Dendritic cell treated with granulocyte-macrophage colony-stimulating factor and Interleukin-4, amounts not matched to agents 40 ng/mL and 50 ng/mL, for 4 days (primary cell): ENCODE measurements around the gene UXS1.
"Not testable (repeated sequence)": the region's sequence is repeated elsewhere in the genome, so short reads cannot be mapped to it uniquely, and the experiment has no call there.

Experiments
- H3K27ac Mint-ChIP-seq: one replicate; pipeline ENCODE4 v1.8.0; 2022; ENCODE audit warnings: mild to moderate bottlenecking, mixed read lengths
- H3K27me3 Mint-ChIP-seq: one replicate; pipeline ENCODE4 v1.8.0; 2022; ENCODE audit warnings: mild to moderate bottlenecking, mixed read lengths
- H3K36me3 Mint-ChIP-seq: one replicate; pipeline ENCODE4 v1.8.0; 2022; ENCODE audit warnings: low read depth, mixed read lengths
- H3K4me1 Mint-ChIP-seq: one replicate; pipeline ENCODE4 v1.8.0; 2022; ENCODE audit warnings: low read depth, mixed read lengths
- H3K4me3 Mint-ChIP-seq: one replicate; pipeline ENCODE4 v1.8.0; 2022; ENCODE audit warnings: mild to moderate bottlenecking, moderate library complexity, mixed read lengths
- H3K9me3 Mint-ChIP-seq: one replicate; pipeline ENCODE4 v1.8.0; 2022; ENCODE audit warnings: mixed read lengths
- intact Hi-C: fragments of 100-400 bp; cut with micrococcal nuclease; formaldehyde crosslinking; loops from one replicate; pipeline ENCODE4 v1.15.0; 2022

Gene UXS1

GRCh38 chr2:106193977-106194778 is at the start of gene UXS1:
Gene UXS1, minus strand, starts transcription at chr2:106194301. Its CDS starts 60 bp downstream, at chr2:106194241.
- H3K27me3 Mint-ChIP-seq, result no peaks in the 10 kb centered on the region
- H3K4me3 Mint-ChIP-seq, result peak within 1 kb of the TSS; percentile 87
- H3K36me3 Mint-ChIP-seq, result no peaks in the 10 kb centered on the region
- peak within 1 kb of the TSS; percentile 88 for H3K27ac Mint-ChIP-seq
- intact Hi-C loops, result loop anchor here (5.0 kb wide), 1 partner anchor 343 kb away; no protein-coding TSS in a partner anchor
- H3K4me1 Mint-ChIP-seq, result peaks cover 47% of the 10 kb centered on the region
- peaks cover 8% of the 10 kb centered on the region for H3K9me3 Mint-ChIP-seq

GRCh38 chr2:106239491-106239890 is 45.4 kb upstream of the UXS1 start:
- H3K9me3 Mint-ChIP-seq, result peaks cover 51% of the 10 kb centered on the region
- H3K27ac Mint-ChIP-seq, H3K27me3 Mint-ChIP-seq, intact Hi-C loops, H3K4me3 Mint-ChIP-seq, H3K36me3 Mint-ChIP-seq, H3K4me1 Mint-ChIP-seq: not testable (repeated sequence)

GRCh38 chr2:106235392-106235791 is 41.3 kb upstream of the UXS1 start:
- H3K27me3 Mint-ChIP-seq, H3K4me3 Mint-ChIP-seq, intact Hi-C loops, H3K27ac Mint-ChIP-seq, H3K4me1 Mint-ChIP-seq: not testable (repeated sequence)
- peaks cover 12% of the 10 kb centered on the region for H3K36me3 Mint-ChIP-seq
- H3K9me3 Mint-ChIP-seq, result peaks cover 60% of the 10 kb centered on the region

GRCh38 chr2:106233350-106233706 is 39.2 kb upstream of the UXS1 start:
- H3K36me3 Mint-ChIP-seq, result peaks cover 12% of the 10 kb centered on the region
- H3K4me3 Mint-ChIP-seq, result no peak overlapping the region
- H3K9me3 Mint-ChIP-seq, result peaks cover 60% of the 10 kb centered on the region
- no peaks in the 10 kb centered on the region for H3K27me3 Mint-ChIP-seq
- intact Hi-C loops, result no loop called here
- H3K27ac Mint-ChIP-seq, result no peak overlapping the region
- H3K4me1 Mint-ChIP-seq, result no peaks in the 10 kb centered on the region

GRCh38 chr2:106232638-106233349 is 38.7 kb upstream of the UXS1 start:
- no peaks in the 10 kb centered on the region for H3K27me3 Mint-ChIP-seq
- no peaks in the 10 kb centered on the region for H3K4me1 Mint-ChIP-seq
- H3K36me3 Mint-ChIP-seq, result peaks cover 12% of the 10 kb centered on the region
- H3K4me3 Mint-ChIP-seq, result no peak overlapping the region
- intact Hi-C loops, result no loop called here
- no peak overlapping the region for H3K27ac Mint-ChIP-seq
- peaks cover 60% of the 10 kb centered on the region for H3K9me3 Mint-ChIP-seq

GRCh38 chr2:106223347-106223746 is 29.2 kb upstream of the UXS1 start:
- H3K4me3 Mint-ChIP-seq, result no peak overlapping the region
- no peak overlapping the region for H3K27ac Mint-ChIP-seq
- H3K4me1 Mint-ChIP-seq, result no peaks in the 10 kb centered on the region
- H3K36me3 Mint-ChIP-seq, result no peaks in the 10 kb centered on the region
- H3K9me3 Mint-ChIP-seq, result no peaks in the 10 kb centered on the region
- H3K27me3 Mint-ChIP-seq, result peaks cover 2% of the 10 kb centered on the region
- intact Hi-C loops, result no loop called here

GRCh38 chr2:106222057-106222456 is 28.0 kb upstream of the UXS1 start:
- H3K4me1 Mint-ChIP-seq, H3K4me3 Mint-ChIP-seq, H3K9me3 Mint-ChIP-seq, H3K27me3 Mint-ChIP-seq, H3K27ac Mint-ChIP-seq, H3K36me3 Mint-ChIP-seq, intact Hi-C loops: not testable (repeated sequence)

GRCh38 chr2:106219813-106220212 is 25.7 kb upstream of the UXS1 start:
- Mint-ChIP-seq H3K4me1 (no peaks in the 10 kb centered on the region), H3K4me3 (no peak overlapping the region), H3K27me3 (peaks cover 2% of the 10 kb centered on the region), H3K27ac (no peak overlapping the region), H3K9me3 (no peaks in the 10 kb centered on the region), H3K36me3 (no peaks in the 10 kb centered on the region)
- intact Hi-C loops, result no loop called here

- H3K9me3 Mint-ChIP-seq, intact Hi-C loops, H3K4me1 Mint-ChIP-seq, H3K36me3 Mint-ChIP-seq, H3K27ac Mint-ChIP-seq, H3K4me3 Mint-ChIP-seq, H3K27me3 Mint-ChIP-seq: not testable (repeated sequence)
These were observed 25.1 kb upstream of the UXS1 start for GRCh38 chr2:106219157-106219556.

- no peaks in the 10 kb centered on the region for H3K4me1 Mint-ChIP-seq
- H3K27me3 Mint-ChIP-seq, result no peaks in the 10 kb centered on the region
- no peak overlapping the region for H3K27ac Mint-ChIP-seq
- intact Hi-C loops, result no loop called here
- no peaks in the 10 kb centered on the region for H3K36me3 Mint-ChIP-seq
- no peak overlapping the region for H3K4me3 Mint-ChIP-seq
- no peaks in the 10 kb centered on the region for H3K9me3 Mint-ChIP-seq
These were observed 14.8 kb upstream of the UXS1 start for GRCh38 chr2:106208874-106209273.

- no peak overlapping the region for H3K27ac Mint-ChIP-seq
- H3K4me1 Mint-ChIP-seq, result no peaks in the 10 kb centered on the region
- no peaks in the 10 kb centered on the region for H3K27me3 Mint-ChIP-seq
- H3K9me3 Mint-ChIP-seq, result no peaks in the 10 kb centered on the region
- intact Hi-C loops, result no loop called here
- no peak overlapping the region for H3K4me3 Mint-ChIP-seq
- no peaks in the 10 kb centered on the region for H3K36me3 Mint-ChIP-seq
These were observed 14.3 kb upstream of the UXS1 start for GRCh38 chr2:106208399-106208798.

GRCh38 chr2:106207246-106207645 is 13.1 kb upstream of the UXS1 start:
- Mint-ChIP-seq H3K36me3 (no peaks in the 10 kb centered on the region), H3K4me3 (no peak overlapping the region), H3K27ac (no peak overlapping the region), H3K9me3 (no peaks in the 10 kb centered on the region), H3K4me1 (no peaks in the 10 kb centered on the region), H3K27me3 (no peaks in the 10 kb centered on the region)
- intact Hi-C loops, result no loop called here

GRCh38 chr2:106205488-106205887 is 11.4 kb upstream of the UXS1 start:
- no peaks in the 10 kb centered on the region for H3K27me3 Mint-ChIP-seq
- H3K9me3 Mint-ChIP-seq, result no peaks in the 10 kb centered on the region
- H3K36me3 Mint-ChIP-seq, result no peaks in the 10 kb centered on the region
- no peak overlapping the region for H3K27ac Mint-ChIP-seq
- H3K4me3 Mint-ChIP-seq, result no peak overlapping the region
- H3K4me1 Mint-ChIP-seq, result no peaks in the 10 kb centered on the region
- intact Hi-C loops, result no loop called here

- intact Hi-C loops, H3K27ac Mint-ChIP-seq, H3K4me1 Mint-ChIP-seq, H3K9me3 Mint-ChIP-seq, H3K36me3 Mint-ChIP-seq, H3K4me3 Mint-ChIP-seq, H3K27me3 Mint-ChIP-seq: not testable (repeated sequence)
These were observed 10.4 kb upstream of the UXS1 start for GRCh38 chr2:106204551-106204950.
